GM19467 (cell line): ENCODE data around the gene SSH3.

Experiments used
- ATAC-seq: cut with Tn5 transposase; IDR thresholded peaks from one replicate; pipeline ENCODE4 v1.9.1; 2021; ENCODE audit warnings: mild to moderate bottlenecking, moderate library complexity; ENCODE audit not compliant: unreplicated experiment

Gene SSH3

GRCh38 chr11:67290801-67291200 is 12.5 kb upstream of the SSH3 start:
- no peak for ATAC-seq

DNA sequence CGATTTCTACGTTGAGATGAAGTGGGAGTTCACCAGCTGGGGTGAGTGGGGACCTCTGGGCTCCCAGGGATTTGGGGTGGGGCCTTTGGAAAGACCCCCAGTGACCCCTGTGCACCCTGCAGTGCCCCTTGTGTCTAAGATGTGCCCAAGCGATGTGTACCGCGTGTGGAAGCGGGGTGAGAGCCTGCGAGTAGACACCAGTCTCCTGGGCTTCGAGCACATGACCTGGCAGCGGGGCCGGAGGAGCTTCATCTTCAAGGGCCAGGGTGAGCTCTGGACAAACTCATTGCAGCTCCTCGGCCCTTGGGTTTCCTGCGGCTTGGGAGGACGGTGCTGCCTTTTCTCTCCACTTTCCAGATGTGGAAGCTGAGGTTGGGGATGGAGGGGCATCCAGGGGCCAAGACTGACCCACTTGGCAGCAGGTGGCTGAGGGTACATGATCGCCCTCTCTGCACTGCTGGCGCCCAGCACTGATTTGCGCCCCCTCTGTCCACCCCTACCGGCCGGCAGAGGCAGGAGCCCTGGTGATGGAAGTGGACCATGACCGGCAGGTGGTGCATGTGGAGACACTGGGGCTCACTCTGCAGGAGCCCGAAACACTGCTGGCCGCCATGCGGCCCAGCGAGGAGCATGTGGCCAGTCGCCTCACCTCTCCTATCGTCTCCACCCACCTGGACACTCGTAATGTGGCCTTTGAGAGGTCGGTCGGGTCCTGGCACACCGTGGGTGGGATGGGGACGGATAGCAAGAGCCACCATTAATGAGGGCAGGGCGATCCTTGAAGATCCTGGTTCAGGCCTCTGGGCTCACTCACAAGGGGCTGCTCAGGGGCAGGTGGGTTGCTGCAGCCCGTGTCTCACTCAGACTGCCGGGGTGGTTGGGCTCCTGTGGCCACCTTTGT is 11.6 kb upstream of the SSH3 start:
- ATAC-seq, result no peak

- no peak for ATAC-seq
These were observed 10.7 kb upstream of the SSH3 start for GRCh38 chr11:67292671-67293070.

- ATAC-seq, result no peak
These were observed 10.2 kb upstream of the SSH3 start for GRCh38 chr11:67293090-67293489.

DNA sequence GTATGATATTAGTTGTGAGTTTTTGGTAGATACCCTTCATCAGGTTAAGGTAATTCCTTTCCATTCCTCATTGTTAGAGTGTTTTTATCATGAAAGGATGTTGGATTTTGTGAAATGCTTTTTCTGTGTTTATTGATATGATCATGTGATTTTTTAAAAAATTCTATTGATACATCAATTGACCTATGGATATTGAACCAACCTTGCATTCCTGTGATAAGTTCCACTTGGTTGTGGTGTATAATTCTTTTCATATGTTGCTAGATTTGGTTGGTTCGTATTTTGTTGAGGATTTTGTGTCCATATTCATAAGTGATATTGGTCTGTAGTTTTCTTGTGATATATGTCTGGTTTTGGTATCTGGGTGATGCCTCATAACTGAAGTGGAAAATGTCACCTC is 7.5 kb upstream of the SSH3 start:
- no peak for ATAC-seq

DNA sequence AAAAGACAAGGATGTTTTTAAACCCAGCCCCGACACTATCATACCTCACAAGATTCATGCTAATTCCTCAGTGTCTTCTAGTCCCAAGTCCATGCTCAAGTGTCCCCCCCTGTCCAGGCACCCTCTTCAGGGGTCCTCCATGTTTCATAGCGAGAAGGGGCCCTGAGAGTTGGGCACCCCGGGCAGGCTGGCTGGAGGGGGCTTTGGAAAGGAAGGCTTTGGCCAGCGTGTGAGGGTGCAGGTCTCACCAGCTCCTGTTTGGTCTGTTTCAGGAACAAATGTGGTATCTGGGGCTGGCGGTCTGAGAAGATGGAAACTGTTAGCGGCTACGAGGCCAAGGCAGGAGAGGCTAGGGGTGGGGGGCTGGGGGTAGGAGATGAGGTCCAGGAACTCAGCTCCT is 4.5 kb upstream of the SSH3 start:
- no peak for ATAC-seq

- no peak for ATAC-seq
These were observed 3.7 kb upstream of the SSH3 start for GRCh38 chr11:67299471-67300191.

- ATAC-seq, result no peak
These were observed 3.0 kb upstream of the SSH3 start for GRCh38 chr11:67300256-67300755.

DNA sequence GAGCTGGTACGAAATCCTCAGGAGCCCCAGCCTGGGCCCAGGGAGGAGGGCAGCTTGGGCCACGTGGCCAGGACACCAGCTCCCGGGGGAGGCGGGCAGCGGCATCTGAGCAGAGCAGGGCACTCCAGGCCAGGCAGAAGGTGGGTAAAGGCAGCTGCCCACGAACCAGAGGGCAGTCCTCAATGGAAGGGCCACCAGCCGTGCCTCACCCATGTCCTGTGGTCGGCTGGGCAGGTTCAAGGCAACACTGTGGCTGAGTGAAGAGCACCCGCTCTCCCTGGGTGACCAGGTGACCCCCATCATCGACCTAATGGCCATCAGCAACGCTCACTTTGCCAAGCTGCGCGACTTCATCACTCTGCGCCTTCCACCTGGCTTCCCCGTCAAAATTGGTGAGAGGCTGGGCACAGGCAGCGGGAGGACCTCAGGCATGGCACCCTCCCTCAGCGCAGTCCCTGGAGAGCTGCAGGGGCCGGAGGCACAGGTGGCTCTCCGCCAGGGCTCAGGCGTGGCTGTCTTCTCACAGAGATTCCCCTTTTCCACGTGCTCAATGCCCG is 2.5 kb upstream of the SSH3 start:
- no peak for ATAC-seq

DNA sequence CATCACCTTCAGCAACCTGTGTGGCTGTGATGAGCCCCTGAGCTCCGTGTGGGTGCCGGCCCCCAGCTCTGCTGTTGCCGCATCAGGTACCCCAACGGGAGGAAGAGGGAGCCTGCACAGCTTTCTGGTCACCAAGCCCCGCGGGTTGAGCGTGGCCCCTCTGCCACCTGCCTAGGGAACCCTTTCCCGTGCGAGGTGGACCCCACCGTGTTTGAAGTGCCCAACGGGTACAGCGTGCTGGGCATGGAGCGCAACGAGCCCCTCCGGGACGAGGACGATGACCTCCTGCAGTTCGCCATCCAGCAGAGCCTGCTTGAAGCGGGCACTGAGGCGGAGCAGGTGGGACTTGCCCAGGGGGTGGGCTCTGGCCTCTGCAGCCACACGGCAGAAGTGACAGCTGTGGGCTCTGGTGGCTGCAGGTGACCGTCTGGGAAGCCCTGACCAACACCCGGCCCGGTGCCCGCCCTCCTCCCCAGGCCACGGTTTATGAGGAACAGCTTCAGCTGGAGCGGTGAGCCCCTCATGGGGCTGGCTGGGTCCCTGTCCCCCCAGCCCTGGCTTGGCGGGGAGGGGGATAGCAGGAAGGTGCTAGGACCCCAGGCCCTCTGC is 1.9 kb upstream of the SSH3 start:
- ATAC-seq, result no peak

DNA sequence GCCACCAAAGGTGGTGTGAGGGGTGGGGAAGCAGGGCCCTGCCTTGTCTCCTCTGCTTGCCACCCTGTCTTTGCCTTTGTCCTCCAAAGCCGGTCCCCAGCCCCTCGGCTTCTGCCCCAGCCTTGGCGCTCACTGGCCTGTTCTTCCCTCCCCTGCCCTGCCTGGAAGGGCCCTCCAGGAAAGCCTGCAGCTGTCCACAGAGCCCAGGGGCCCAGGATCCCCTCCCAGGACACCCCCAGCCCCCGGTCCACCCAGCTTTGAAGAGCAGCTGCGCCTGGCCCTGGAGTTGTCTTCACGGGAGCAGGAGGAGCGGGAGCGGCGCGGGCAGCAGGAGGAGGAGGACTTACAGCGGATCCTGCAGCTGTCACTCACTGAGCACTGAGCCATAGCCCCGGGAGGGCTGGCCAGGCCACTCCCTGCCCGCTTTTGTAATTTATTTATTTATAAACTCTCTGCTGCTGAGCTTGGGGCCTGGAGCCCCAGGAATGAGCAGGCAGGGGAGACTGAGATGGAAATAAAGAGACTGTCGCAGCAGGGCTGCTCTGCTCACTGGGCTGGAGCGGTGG is 1.3 kb upstream of the SSH3 start:
- ATAC-seq, result no peak

DNA sequence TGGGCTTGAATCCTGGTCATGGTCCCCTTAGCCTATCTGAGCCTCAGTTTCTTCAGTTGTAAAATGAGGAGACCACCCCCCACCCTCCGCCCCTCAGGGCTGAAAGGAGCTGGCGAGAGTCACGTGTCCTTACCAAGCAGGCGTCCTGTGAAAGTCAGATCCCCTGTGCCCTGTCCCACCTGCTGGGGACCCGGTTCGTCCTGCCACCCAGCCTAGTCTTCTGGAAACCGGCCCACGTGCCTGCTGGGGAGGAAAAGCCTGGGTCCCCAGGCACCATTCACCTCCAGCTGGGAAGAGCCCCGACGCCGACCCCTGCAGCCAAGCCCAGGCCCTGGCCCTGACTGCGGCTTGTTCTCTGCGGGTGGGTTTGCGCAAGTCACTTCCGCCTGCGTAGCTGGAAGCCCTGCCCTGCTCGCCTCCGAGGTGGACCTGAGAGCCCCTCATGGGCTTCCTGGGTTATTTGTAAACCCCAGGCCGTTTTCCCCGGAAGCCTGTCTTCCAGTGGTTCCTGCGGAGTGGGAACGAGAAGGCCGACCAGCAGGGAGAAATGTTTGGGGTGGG is 679 bp upstream of the SSH3 start:
- ATAC-seq, result no peak

GRCh38 chr11:67303835-67304411 is 593 bp downstream of the SSH3 start:
- no peak for ATAC-seq

- no peak for ATAC-seq
These were observed 1.3 kb downstream of the SSH3 start for GRCh38 chr11:67304511-67305113.

DNA sequence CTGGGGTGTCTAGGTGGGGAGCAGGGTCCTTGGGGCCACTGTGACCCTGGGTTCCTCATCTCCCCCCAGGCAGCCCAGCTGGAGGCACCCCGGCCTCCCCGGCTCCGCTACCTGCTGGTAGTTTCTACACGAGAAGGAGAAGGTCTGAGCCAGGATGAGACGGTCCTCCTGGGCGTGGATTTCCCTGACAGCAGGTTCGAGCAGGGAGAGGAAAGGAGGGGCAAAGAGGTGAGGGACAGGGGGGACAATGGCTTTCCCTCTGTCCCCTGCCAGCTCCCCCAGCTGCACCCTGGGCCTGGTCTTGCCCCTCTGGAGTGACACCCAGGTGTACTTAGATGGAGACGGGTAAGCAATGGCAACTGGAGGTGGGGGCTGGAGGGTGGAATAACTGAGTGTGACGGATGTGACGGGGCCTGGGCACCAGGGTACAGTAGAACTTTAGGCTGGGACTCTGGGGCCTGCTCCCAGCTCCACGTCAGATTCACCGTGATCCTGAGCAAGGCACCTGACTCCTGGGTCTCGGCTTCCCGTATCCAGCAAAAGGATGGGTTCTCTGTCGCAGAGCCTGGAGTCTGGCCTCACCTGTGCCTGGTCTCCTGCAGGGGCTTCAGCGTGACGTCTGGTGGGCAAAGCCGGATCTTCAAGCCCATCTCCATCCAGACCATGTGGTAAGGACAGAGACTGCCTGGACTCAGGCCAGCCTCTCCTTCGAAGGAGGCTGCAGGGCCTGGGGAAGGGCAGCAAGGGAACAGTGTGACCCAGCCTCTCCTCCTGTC is 3.6 kb downstream of the SSH3 start:
- ATAC-seq, result no peak

DNA sequence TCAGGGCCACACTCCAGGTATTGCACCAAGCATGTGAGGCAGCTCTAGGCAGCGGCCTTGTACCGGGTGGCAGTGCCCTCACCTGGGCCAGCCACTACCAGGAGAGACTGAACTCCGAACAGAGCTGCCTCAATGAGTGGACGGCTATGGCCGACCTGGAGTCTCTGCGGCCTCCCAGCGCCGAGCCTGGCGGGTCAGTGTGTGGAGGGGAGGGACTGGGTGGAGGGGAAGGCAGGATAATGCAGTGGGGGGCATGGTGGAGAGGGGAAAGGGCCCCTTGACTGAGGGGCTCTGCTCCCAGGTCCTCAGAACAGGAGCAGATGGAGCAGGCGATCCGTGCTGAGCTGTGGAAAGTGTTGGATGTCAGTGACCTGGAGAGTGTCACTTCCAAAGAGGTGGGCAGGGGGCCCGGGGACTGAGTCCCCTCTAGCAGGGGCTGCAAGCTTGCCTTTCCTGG is 4.2 kb downstream of the SSH3 start:
- ATAC-seq, result no peak

DNA sequence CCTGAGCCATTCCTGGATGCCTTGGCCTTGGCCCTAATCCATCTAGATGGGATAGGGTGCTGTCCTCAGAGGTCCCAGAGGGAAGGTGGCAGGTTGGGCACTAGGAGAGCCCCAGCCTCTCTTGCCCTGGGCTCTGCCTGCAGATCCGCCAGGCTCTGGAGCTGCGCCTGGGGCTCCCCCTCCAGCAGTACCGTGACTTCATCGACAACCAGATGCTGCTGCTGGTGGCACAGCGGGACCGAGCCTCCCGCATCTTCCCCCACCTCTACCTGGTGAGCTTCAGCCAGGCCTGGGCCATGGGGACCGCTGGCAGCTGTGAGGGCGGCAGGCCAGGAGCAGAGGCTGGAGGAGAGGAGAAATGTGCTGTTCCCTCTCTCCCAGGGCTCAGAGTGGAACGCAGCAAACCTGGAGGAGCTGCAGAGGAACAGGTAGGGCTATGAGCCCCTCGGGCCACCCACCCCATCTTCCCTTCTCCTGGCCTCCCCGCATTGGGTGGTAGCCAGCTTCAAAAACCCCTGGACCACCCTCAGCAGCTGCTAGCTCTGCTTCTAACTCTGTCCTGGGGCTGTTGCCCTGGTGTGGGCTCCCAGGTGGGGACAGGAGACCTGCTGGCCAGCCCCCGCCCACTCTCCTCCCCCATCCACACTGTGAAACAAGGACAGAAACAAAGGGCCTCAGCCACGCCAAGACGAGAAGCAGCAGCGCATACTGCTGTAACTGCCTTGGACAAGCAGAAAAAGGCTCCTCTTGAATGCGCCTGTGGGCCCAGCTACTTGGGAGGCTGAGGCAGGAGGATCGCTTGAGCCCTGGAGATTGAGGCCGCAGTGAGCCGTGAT is 4.9 kb downstream of the SSH3 start:
- ATAC-seq, result no peak

- ATAC-seq, result no peak
These were observed 5.8 kb downstream of the SSH3 start for GRCh38 chr11:67309166-67309565.
